HG02840 (cell line): Measurements from ENCODE around the gene DNAL4.
A peak's percentile ranks its signal among the peaks of the same experiment; 100 is the strongest.

Experiments
- ATAC-seq: cut with Tn5 transposase; IDR thresholded peaks from one replicate; pipeline ENCODE4 v1.9.1; 2021; ENCODE audit warnings: mild to moderate bottlenecking, moderate library complexity, moderate number of reproducible peaks; ENCODE audit not compliant: unreplicated experiment, low FRiP score

DNAL4 gene

GRCh38 chr22:38793721-38794466, at the start of gene DNAL4:
TSS of gene DNAL4 (minus strand) at chr22:38794143. CDS start at chr22:38782731, 11,412 bp downstream.
- peak; percentile 92 for ATAC-seq

- ATAC-seq, result no peak
These were observed 49.3 kb upstream of the DNAL4 start for GRCh38 chr22:38843201-38843656.

GRCh38 chr22:38842512-38843200, 48.7 kb upstream of the DNAL4 start:
- ATAC-seq, result no peak

GRCh38 chr22:38841635-38842034, 47.7 kb upstream of the DNAL4 start:
- ATAC-seq, result no peak

- no peak for ATAC-seq
These were observed 47.3 kb upstream of the DNAL4 start for GRCh38 chr22:38841211-38841610.

- no peak for ATAC-seq
These were observed 46.2 kb upstream of the DNAL4 start for GRCh38 chr22:38840129-38840528.

- no peak for ATAC-seq
These were observed 45.7 kb upstream of the DNAL4 start for GRCh38 chr22:38839686-38840085.

GRCh38 chr22:38837414-38837928, 43.5 kb upstream of the DNAL4 start:
- ATAC-seq, result no peak

GRCh38 chr22:38835888-38836301, 42.0 kb upstream of the DNAL4 start:
- ATAC-seq, result no peak

GRCh38 chr22:38834991-38835390, 41.0 kb upstream of the DNAL4 start:
- no peak for ATAC-seq

- ATAC-seq, result no peak
These were observed 40.4 kb upstream of the DNAL4 start for GRCh38 chr22:38834215-38834953.

- ATAC-seq, result no peak
These were observed 39.1 kb upstream of the DNAL4 start for GRCh38 chr22:38833061-38833460.

- no peak for ATAC-seq
These were observed 38.3 kb upstream of the DNAL4 start for GRCh38 chr22:38832005-38832978.

GRCh38 chr22:38831166-38831945, 37.4 kb upstream of the DNAL4 start:
- ATAC-seq, result no peak

- no peak for ATAC-seq
These were observed 36.8 kb upstream of the DNAL4 start for GRCh38 chr22:38830845-38831108.

- no peak for ATAC-seq
These were observed 36.3 kb upstream of the DNAL4 start for GRCh38 chr22:38830026-38830844.

GRCh38 chr22:38829485-38829884, 35.5 kb upstream of the DNAL4 start:
- no peak for ATAC-seq

GRCh38 chr22:38828616-38829205, 34.8 kb upstream of the DNAL4 start:
- ATAC-seq, result no peak
